ENCODE results near the gene RICTOR.

DNA sequence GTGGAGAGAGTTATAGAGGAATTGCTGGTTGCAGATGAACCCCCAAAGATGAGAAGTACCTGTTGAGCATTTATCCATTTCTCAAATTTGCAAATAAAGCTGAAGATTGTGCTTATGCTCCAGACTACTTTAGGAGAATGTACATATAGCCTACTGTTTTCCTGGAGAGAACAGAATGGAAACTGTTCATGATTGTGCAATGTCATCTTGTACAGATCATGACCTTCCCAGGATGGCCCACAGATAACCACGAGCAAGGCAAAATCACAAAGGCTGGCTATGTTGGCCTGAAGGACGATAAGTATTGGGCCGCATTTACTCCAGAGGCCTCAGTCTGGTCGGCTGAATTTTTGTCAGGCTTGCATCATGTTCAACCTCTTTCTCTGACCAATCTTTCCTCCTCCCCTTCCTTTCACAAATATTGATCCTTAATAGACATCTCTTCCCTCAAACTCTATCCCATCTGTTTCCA is 28.5 kb upstream of the RICTOR start:
- no peak for TF ChIP-seq POLR2A (IDR thresholded peaks at IDR 0.05; ENCODE audit: low read depth, low read length)
- no peak for TF ChIP-seq CTCF (IDR thresholded peaks at IDR 0.05; ENCODE audit: extremely low read depth in 1 of 2, insufficient read depth in 1 of 2, low read depth in 1 of 2, low read length in 2 of 2)
- TF ChIP-seq POLR2AphosphoS5 (IDR thresholded peaks at IDR 0.05; ENCODE audit: insufficient read depth, low read depth, low read length): no peak
- no peak for TF ChIP-seq MAX (IDR thresholded peaks at IDR 0.05; ENCODE audit: insufficient read depth, insufficient read length)
- no peak for TF ChIP-seq EZH2 (IDR thresholded peaks at IDR 0.05; ENCODE audit: borderline replicate concordance, low read depth, low read length, severe bottlenecking)
- TF ChIP-seq MYC (IDR thresholded peaks at IDR 0.05; ENCODE audit: low read depth, low read length): no peak
- TF ChIP-seq GATA2 (IDR thresholded peaks at IDR 0.05; ENCODE audit: insufficient read depth, insufficient read length, low read depth, low read length): peak; percentile 21
